Hematopoietic multipotent progenitor cell treated with erythropoietin and hydrocortisone succinate and interleukin-3 and kit ligand, for 4 days (in vitro differentiated cells): Measurements from ENCODE around the gene FBXW4.
A peak's percentile ranks its signal among the peaks of the same experiment; 100 is the strongest.

Experiments used
- DNase-seq: peaks from one replicate; pipeline ENCODE4 v3.0.0-alpha.2; 2015

FBXW4 gene

GRCh38 chr10:101693978-101694673 lies 844 bp downstream of the FBXW4 start:
- peak; percentile 81 for DNase-seq

DNA sequence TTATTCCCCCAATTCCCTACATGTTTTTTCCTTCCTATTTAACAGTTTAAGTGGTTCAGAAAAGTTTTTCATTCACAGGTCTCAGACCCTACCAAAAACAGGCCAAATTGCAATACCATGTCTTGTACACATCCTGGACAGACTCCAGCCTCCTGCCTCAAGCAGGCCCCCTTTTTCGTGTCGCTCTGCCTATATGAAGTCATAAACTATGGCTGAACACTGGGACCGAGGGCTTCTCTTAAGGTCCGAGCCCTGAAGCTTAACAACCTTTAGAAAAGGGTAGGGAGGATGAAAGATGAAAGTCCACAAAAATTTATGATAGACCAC lies 1.4 kb downstream of the FBXW4 start:
- peak; percentile 77 for DNase-seq

GRCh38 chr10:101691081-101691480 lies 3.9 kb downstream of the FBXW4 start:
- DNase-seq, result no peak

- no peak for DNase-seq
These were observed 4.5 kb downstream of the FBXW4 start for GRCh38 chr10:101690461-101690860.

DNA sequence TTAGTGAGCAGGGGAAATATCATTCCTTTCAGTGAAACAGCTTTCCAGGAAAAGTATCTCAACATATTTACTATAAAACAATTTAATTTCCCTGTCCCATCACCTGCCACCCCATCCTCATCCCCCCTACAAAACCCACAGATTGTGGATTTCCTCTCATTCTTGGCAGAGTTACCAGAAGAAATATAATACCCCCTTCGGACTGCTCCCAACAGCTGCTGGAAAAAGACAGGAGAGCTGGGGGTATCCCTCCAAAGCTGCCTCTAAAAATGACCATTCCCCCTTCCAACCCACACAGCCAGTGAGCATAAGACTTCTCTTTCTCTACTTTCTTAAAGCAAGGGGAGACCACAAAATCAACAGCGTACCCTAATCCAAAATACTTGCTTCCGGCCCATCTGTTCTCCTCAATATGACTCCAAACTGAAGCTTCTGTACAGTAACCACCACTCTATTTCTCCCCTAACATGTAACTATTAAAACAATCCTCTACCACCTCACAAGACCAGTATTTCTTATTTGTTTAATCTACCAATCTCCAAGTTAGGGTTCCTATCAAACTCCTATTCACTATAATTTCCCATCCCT lies 7.8 kb downstream of the FBXW4 start:
- no peak for DNase-seq

GRCh38 chr10:101686133-101686925 lies 8.6 kb downstream of the FBXW4 start:
- no peak for DNase-seq

- no peak for DNase-seq
These were observed 10.2 kb downstream of the FBXW4 start for GRCh38 chr10:101684782-101685181.

DNA sequence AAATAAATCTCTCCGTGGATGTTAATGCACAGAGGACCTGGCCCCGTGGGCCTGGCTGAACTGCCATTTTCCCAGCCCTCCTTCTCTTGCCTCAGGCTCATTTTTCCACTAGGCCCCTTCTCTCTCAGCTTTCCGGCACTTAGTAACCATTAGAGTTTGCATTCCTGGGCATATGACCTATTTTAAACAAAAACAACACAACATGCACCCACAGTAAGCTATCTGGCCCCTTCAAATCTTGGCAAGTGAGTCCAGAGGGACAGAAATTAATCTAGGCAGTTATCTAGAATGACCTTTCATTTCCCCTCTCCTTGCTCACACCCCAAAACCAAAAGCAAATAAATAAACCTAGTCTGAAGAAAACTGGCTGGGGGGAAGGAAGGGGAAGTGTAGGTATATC lies 11.7 kb downstream of the FBXW4 start:
- no peak for DNase-seq

GRCh38 chr10:101682172-101682825 lies 12.7 kb downstream of the FBXW4 start:
- DNase-seq, result no peak

DNA sequence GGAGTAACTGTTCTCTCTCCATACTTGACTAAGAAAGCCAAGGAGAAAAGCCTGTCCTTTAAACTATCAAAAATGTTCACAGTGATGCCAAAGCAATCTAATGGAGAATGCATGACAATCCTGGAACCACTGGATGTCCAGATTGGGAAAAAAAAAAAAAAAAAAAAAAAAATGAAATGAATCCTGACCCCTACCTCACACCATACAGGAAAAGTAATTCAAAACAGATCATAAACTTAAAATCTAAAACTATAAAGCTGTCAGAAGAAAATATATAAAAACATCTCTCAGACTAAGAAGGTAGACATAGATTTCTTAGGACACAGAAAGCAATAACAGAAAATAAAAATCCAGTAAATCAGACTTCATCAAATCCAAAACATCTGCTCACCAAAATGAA lies 18.4 kb downstream of the FBXW4 start:
- no peak for DNase-seq

- no peak for DNase-seq
These were observed 19.9 kb downstream of the FBXW4 start for GRCh38 chr10:101675115-101675514.

GRCh38 chr10:101672536-101672935 lies 22.4 kb downstream of the FBXW4 start:
- DNase-seq, result no peak

DNA sequence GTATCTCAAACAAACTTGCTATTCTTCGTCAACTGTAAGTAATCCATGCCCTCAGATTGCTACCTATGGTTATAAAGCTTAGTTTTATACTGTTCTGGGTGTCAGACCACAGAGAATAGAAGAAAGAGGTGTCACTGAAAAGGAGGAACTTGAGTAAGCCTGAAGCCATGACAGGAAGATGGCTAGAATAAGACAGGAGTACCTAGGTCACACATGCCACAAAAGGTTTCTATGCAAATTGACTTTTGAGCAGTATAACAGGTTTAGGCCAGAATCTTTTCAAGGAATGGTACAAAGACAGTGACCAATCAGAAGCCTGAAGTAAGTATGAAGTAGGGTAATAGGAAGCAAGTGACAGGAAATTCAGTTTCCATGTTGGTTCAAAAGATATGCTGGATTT lies 23.5 kb downstream of the FBXW4 start:
- no peak for DNase-seq

DNA sequence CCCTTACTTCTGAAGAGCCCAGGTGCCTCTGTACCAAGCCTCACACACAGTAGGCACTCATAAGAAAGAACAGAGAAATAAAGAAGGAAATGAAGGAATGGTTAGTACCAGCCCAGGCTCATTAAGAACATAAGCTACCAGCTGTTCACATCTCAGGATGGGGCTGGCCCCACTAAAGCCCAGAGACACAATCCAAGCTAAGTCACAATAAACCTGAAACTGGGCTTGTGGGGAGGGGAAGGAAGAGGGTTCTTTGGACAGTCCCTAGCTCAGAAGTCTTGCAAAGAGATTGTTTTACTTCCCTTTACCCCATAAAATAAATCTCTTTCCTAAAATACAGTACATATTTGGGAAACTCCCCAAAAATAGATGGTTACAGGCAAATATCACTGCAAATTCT lies 24.3 kb downstream of the FBXW4 start:
- no peak for DNase-seq

- DNase-seq, result no peak
These were observed 25.8 kb downstream of the FBXW4 start for GRCh38 chr10:101669181-101669580.

DNA sequence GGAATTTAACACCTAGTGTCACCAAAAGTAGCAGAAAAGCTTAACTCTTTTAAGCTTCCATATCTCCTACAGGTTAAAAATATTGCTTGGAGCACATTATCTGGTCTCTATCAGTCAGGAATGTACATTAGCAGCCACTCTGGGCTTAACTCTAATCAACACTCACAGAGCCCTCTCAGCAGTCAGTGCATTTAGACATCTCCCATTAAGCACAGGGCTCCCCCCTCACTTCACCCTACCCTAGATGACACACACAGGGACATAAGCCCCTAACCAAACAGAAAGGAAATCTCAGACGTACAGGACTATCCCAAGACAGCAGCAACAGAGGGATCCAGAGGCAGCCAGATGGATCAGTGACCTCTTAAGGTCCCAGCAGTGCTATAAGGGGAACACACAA lies 26.4 kb downstream of the FBXW4 start:
- DNase-seq, result no peak

DNA sequence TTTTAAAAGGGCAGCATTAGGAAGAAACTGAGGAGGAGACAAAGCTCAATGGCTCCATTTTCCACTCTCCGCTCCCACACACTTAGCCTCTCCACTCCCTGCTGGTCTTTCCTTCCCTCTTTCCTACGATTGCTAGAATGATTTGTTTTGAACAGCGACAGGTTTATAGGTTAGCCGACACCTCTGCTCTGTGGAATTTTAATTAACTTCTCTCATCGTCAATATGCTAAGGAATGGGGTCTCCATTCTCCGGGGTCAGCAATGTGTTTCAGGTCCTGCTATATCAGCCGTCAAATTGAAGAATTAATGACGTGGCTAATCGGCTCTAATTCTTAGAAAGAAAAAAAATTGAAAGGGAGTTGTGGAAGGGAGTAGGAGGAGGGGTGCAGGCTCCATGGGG lies 28.9 kb downstream of the FBXW4 start:
- no peak for DNase-seq

DNA sequence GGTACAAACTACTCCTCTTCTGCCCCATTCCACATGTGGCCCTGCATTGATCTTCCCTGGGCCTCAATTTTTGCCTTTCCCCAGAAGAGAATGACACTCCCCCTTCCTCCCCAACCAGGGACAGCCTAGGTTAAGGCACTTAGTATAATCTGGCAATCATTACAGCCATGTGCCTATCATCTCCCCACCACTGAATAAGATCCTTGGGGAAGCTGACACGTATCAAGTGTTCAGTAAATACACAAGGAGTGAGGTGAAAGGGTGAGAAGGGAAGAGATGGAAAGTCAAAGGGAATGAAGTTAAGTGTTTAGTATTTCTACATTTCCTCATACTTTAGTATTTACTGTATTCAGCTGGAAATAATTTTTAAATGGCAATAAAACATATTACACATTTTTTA lies 31.9 kb downstream of the FBXW4 start:
- no peak for DNase-seq

- DNase-seq, result no peak
These were observed 34.7 kb downstream of the FBXW4 start for GRCh38 chr10:101660256-101660655.

DNA sequence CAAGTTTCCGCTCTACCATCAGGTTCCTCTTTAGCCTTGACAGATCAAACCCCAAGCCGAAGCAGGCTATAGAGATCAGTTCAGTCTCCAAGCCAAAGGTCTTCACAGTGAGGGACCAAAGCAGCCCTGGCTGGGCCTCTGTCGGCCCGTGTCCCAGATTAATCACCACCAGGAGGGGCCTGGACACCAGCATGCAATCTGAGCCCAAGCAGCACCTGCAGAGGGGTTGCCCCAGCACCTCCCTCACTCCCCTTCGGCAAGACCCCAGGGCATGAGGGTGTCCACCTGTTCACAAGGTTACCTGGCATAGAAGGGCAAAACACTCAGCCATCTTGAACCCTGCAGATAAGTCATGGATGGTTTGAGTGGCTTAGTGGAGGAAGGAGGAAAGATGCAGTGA lies 36.0 kb downstream of the FBXW4 start:
- DNase-seq, result no peak

GRCh38 chr10:101656890-101657289 lies 38.1 kb downstream of the FBXW4 start:
- DNase-seq, result no peak

- no peak for DNase-seq
These were observed 39.4 kb downstream of the FBXW4 start for GRCh38 chr10:101655570-101655969.

GRCh38 chr10:101653536-101653935 lies 41.4 kb downstream of the FBXW4 start:
- no peak for DNase-seq

DNA sequence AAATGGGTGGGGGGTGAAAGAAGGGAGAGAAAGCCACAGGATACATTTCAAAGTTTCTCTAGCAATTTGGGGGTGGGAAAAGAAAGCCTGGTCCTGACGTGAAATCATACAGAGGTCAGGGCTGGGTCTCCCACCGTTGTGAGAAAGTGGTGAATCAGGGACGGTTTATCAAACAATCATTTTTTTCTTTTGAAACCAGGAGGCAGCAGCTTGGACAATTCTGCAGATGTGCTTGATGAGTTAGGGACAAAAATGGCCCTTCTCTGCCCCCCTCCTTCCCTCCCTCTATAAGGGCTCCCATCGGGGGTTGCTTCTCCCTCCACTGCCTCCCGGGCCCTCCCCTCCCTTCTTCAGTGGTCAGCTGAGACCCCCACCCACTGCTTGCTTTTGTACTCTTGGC lies 43.6 kb downstream of the FBXW4 start:
- DNase-seq, result no peak
